ENCODE results near the gene TMEM165. TPM values are rescaled to one million over a fixed set of nuclear protein-coding genes. Genes with fewer than 3 reads are reported as not detected.

The TMEM165 gene
- total RNA-seq, 4 donors from 2014 or later, result 175 to 283 (median 200) TPM

DNA sequence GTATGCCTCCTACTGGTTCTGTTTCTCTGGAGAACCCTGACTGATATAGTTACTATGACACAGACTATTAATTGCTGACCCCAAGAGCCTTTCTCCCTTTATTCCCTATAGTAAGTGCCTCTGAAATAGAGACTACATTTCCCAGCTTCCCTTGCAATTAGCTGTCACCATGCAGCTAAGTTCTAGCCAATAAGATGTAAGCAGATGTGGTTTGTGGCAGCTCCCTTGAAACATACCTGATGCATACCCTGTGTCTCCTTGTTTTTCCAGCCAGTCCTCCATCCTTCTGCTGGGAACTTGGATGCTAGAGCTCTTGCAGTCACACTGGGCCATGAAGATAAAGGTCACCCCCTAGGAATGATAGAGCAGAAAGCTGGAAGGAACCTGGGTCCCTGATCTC is 9.7 kb upstream of the TMEM165 start:
- no peak for TF ChIP-seq CTCF (IDR thresholded peaks at IDR 0.05; ENCODE audit: low read depth)

DNA sequence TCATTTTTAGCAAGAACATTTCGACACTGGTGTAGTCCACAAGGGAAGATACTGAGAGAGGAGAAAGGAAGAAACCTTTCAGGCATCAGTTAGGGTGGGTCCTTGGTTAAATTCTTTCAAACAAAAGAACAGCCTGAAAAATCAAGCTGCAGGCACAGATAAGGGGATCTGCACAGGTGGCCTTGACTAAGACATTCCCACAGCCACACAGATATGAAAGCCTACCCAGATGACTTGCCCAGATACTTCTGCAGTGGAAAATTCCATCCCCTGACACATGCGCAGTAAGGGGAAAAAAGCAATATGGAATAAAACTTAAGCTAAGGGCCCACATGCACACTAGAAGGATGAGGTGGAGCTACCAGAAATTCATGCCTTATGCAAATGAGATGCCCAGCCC is 8.9 kb upstream of the TMEM165 start:
- TF ChIP-seq CTCF (IDR thresholded peaks at IDR 0.05; ENCODE audit: low read depth), result no peak

GRCh38 chr4:55393461-55394320 is 2.1 kb upstream of the TMEM165 start:
- no peak for TF ChIP-seq CTCF (IDR thresholded peaks at IDR 0.05; ENCODE audit: low read depth)

GRCh38 chr4:55395218-55395528 is 584 bp upstream of the TMEM165 start:
- no peak for TF ChIP-seq CTCF (IDR thresholded peaks at IDR 0.05; ENCODE audit: low read depth)

DNA sequence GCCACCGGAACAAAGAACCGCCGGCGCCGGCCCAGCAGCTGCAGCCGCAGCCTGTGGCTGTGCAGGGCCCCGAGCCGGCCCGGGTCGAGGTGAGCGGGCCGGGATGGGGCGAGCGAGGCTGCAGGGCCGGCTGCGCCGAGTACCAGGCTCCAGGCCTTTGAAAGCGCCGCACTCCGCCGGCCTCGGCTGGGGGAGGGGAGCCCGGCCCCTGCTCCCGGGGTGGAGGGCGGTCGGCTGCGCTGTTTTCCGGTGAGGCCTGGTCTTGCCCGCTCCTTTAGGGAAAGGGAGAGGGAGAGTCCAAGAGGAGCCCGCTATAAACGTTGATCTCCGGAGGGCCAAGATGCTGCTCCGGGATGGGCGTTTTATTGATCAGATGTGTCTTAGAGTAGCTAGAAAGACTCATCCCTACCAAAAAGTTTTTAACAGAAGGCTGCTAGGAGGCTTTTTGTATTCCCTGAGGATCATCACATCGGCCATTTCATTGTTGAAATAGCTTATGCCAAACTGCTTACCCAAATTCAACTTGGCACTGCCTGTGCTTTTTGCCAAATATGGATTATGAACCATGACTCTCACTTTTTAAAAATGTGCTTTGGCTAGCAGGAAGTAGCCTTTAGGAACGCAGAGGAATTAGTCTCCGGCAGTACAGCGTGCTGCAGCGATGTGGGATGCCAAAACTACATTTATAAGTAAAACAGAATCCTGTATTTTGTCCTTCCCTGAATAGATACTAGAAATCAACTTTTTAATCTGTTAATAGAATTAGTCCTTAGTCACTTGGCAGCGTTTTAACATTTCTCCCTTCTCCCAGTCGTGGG is 760 bp downstream of the TMEM165 start:
- TF ChIP-seq CTCF (IDR thresholded peaks at IDR 0.05; ENCODE audit: low read depth), result no peak

GRCh38 chr4:55397126-55397436 is 1.3 kb downstream of the TMEM165 start:
- TF ChIP-seq CTCF (IDR thresholded peaks at IDR 0.05; ENCODE audit: low read depth), result no peak

GRCh38 chr4:55397520-55398321 is 2.0 kb downstream of the TMEM165 start:
- TF ChIP-seq CTCF (IDR thresholded peaks at IDR 0.05; ENCODE audit: low read depth), result no peak

All from subcutaneous adipose tissue (tissue), 4 donors.